Aorta (tissue), 5 donors: ENCODE measurements around the gene CCHCR1. TPM values are rescaled to one million over a fixed set of nuclear protein-coding genes. Genes with fewer than 3 reads are reported as not detected.

Experiments used
- ATAC-seq: fragments of 200-7000 bp; cut with Tn5 transposase; one replicate; pipeline ENCODE4 v1.9.1; 2022; ENCODE audit warnings: moderate library complexity; ENCODE audit not compliant: low FRiP score
- DNase-seq, 2 donors: peaks; one replicate each; pipeline ENCODE4 v3.0.0-alpha.2; 2020
- H3K27ac ChIP-seq, 2 donors: one replicate each; pipeline ENCODE4 v1.5.1; 2013; ENCODE audit warnings: low read length in 2 of 2, mild to moderate bottlenecking in 2 of 2, moderate library complexity in 2 of 2, control low read depth in 1 of 2, inconsistent platforms in 1 of 2, low read depth in 1 of 2
- H3K27me3 ChIP-seq, 2 donors: one replicate each; pipeline ENCODE4 v1.6.1; 2013; ENCODE audit warnings: control low read depth in 1 of 2, low read length in 1 of 2, mild to moderate bottlenecking in 1 of 2, moderate library complexity in 1 of 2; ENCODE audit not compliant: insufficient read depth in 2 of 2, control insufficient read depth in 1 of 2
- H3K36me3 ChIP-seq, 2 donors: one replicate each; pipeline ENCODE4 v1.6.1; 2013; ENCODE audit warnings: control low read depth in 1 of 2, low read length in 1 of 2, mild to moderate bottlenecking in 1 of 2; ENCODE audit not compliant: insufficient read depth in 2 of 2, control insufficient read depth in 1 of 2
- H3K4me1 ChIP-seq, 2 donors: one replicate each; pipeline ENCODE4 v1.6.1; 2013; ENCODE audit warnings: low read length in 2 of 2, control low read depth in 1 of 2, mild to moderate bottlenecking in 1 of 2, moderate library complexity in 1 of 2; ENCODE audit not compliant: insufficient read depth in 2 of 2, control insufficient read depth in 1 of 2
- H3K4me3 ChIP-seq, 2 donors: one replicate each; pipeline ENCODE4 v1.5.1; 2013; ENCODE audit warnings: low read length in 2 of 2, control low read depth in 1 of 2, mild to moderate bottlenecking in 1 of 2
- H3K9me3 ChIP-seq: one replicate; pipeline ENCODE4 v1.6.1; 2013; ENCODE audit warnings: mild to moderate bottlenecking, low read length; ENCODE audit not compliant: control insufficient read depth
- WGBS, 2 donors: extraction: QIAGEN DNeasy Blood & Tissue Kit; methylation state at CpG; one replicate each; pipeline ENCODE4 v1.1.7; 2013; 5-methylcytosine and 5-hydroxymethylcytosine counted together
- intact Hi-C, 2 donors: fragments of 100-400 bp; cut with DNase I; formaldehyde crosslinking; loops; one replicate each; pipeline versions ENCODE4 v1.14.2 to v1.15.0; 2022
- polyA plus RNA-seq, 2 donors: library from polyadenylated mRNA; stranded (reverse); fragments of 200-250 nt; gene quantifications; one replicate each; pipeline ENCODE4 v1.2.3, GENCODE V29; 2013
- total RNA-seq, 2 donors: library from RNA; stranded (reverse); fragmentation: NEBNext Ultra II Directional; extraction: Animal tissue kit (Norgen Biotek cat#: 25700); gene quantifications; one replicate each; pipeline ENCODE4 v1.2.1, GENCODE V29; 2021
- donor health status: healthy with polysubstance abuse.
- donor health status: Bipolar disorder and iron deficiency.
- donor health status: DM: no; HTN: no; CAD: no.
- donor health status: DM: no; HTN: no; CAD: no.
- donor health status: DM: yes; HTN: yes; CAD: no.

Gene CCHCR1
- total and polyA plus RNA-seq, 4 donors = 7.0 to 23.2 (median 17.5) TPM

GRCh38 chr6:31111712-31112111 is 45.9 kb downstream of the CCHCR1 start:
- 92 to 93% methylated on average over 13 of the region's 13 CpGs for WGBS, 2 donors
- H3K27me3 ChIP-seq = no peaks in the 10 kb centered on the region
- intact Hi-C loops = no loop called here

DNA sequence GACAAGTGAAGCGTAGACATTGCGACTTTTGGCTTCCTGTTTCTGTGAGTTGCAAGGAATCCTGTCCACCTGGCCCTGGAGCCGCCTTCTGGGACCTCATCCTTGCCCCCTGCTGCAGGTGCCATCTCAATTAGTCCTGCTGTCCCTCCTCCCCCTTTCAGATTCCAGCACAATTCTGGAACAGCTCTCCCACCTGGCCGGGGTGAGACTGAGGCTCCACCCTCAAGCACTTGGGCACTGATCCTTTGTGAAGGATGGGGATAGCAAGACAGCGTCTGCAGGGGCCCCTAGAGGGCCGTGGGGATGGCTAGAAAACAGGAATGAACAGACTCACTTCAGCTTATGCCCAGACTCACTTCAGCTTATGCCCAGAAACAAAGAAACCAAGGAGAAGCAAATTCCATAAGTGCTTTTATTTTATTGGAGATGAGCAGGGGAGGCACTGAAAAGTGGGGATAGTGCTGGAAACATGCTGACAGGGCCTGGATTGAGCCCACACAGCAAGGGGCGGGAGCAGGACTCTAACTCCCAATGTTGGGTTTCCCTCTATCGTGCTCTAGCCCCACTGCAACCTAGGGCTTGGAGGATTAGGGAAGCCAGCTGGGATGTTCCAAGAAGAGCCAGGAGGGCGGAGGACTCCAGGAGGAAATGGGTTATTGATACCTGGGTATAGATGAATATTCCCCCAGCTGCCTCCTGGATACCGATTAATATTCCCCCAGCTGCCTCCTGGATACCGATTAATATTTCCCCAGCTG is 46.6 kb downstream of the CCHCR1 start:
- no peaks in the 10 kb centered on the region for H3K27me3 ChIP-seq
- ATAC-seq = no peak
- DNase-seq = peak in 1 of 2 donors; percentile 27
- WGBS, 2 donors = 85 to 86% methylated on average over 11 of the region's 11 CpGs
- no peak overlapping the region for H3K27ac ChIP-seq
- H3K36me3 ChIP-seq = no peaks in the 10 kb centered on the region
- peaks cover 0 to 7% of the 10 kb centered on the region in 2 donors for H3K4me1 ChIP-seq
- no peak overlapping the region for H3K4me3 ChIP-seq
- H3K9me3 ChIP-seq = no peaks in the 10 kb centered on the region
- intact Hi-C loops = no loop called here

More at GRCh38 chr6:31111712-31112111, 45.9 kb downstream of the CCHCR1 start:
- ATAC-seq = no peak
- H3K4me1 ChIP-seq = peaks cover 0 to 7% of the 10 kb centered on the region in 2 donors
- no peak overlapping the region for H3K4me3 ChIP-seq
- no peak overlapping the region for H3K27ac ChIP-seq
- no peaks in the 10 kb centered on the region for H3K9me3 ChIP-seq
- no peaks in the 10 kb centered on the region for H3K36me3 ChIP-seq
- no peak for DNase-seq

DNA sequence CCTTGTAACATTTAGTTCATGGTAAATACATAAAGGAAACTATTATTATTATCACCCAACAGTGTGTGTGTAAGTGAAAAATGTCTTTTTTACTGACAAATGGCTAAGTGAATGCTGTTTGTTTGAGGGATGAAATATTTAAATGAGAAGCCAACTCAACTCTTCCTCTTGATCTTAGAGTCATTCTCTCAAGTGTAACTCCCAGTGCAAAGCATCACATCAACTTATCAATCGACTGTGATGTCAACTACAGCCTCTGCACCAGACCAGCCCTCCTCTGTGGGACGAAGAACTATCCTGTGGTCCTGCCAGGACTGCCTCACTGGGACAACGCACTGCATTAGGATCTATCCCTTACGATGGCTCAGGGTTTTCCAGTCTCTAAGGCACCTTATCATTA is 50.5 kb downstream of the CCHCR1 start:
- Histone ChIP-seq H3K4me3 (no peak overlapping the region), H3K9me3 (no peaks in the 10 kb centered on the region), H3K36me3 (no peaks in the 10 kb centered on the region), H3K4me1 (no peaks in the 10 kb centered on the region), H3K27ac (no peak overlapping the region), H3K27me3 (no peaks in the 10 kb centered on the region)
- ATAC-seq (no peak), DNase-seq (peak in 1 of 2 donors; percentile 7)
- intact Hi-C loops = no loop called here
- 56 to 58% methylated on average over 4 of the region's 4 CpGs for WGBS, 2 donors

DNA sequence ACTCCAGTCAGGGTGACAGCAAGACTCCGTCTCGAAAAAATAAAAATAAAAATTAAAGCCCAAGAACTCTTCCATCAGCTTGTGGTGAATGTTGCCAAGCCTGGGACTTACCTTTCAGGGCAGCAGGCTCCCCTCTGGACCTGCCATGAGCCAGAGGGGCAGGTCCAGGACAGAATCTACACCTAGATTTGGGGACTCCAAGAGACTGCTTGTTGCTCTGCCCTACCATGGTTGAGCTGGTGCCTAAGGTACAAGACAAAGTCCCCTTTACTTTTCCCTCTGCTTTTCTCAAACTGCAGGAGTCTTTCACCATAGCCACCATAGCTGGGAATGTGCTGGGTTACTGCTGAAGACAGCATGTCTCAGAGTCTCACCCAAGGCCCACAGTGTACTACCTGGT is 54.5 kb downstream of the CCHCR1 start:
- H3K4me1 ChIP-seq = no peaks in the 10 kb centered on the region
- WGBS, 2 donors = 98 to 100% methylated on average over 2 of the region's 2 CpGs
- no peaks in the 10 kb centered on the region for H3K9me3 ChIP-seq
- DNase-seq (peak in 1 of 2 donors; percentile 3), ATAC-seq (no peak)
- no peak overlapping the region for H3K27ac ChIP-seq
- intact Hi-C loops = no loop called here
- no peaks in the 10 kb centered on the region for H3K36me3 ChIP-seq
- no peaks in the 10 kb centered on the region for H3K27me3 ChIP-seq
- H3K4me3 ChIP-seq = no peak overlapping the region

DNA sequence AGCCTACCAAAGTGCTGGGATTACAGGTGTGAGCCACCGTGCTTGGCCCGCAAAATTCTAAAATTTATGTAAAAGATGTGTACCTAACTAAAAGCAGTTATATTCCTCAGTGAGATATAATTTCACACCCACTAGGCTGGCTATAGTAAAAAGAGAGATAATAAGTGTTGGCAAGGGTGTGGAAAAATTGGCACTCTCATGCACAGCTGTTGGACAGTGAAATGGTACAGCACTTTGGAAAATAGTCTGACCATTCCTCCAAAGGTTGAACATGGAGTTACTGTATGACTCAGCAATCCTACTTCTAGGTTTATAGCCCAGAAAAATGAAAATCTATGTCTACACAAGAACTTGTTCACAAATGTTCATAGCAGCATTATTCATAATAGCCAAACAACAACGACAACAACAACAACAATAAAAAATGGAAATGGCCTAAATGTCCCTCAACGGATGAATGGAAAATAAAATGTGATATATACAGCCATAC is 59.1 kb downstream of the CCHCR1 start:
- Histone ChIP-seq H3K4me3 (no peak overlapping the region), H3K9me3 (no peaks in the 10 kb centered on the region), H3K27ac (no peak overlapping the region), H3K27me3 (no peaks in the 10 kb centered on the region), H3K36me3 (no peaks in the 10 kb centered on the region), H3K4me1 (no peaks in the 10 kb centered on the region)
- intact Hi-C loops = no loop called here
- ATAC-seq = no peak
- 88 to 90% methylated on average over 4 of the region's 4 CpGs for WGBS, 2 donors
- DNase-seq = no peak

- Histone ChIP-seq H3K4me1 (no peaks in the 10 kb centered on the region), H3K27me3 (no peaks in the 10 kb centered on the region), H3K4me3 (no peak overlapping the region), H3K36me3 (no peaks in the 10 kb centered on the region), H3K27ac (no peak overlapping the region), H3K9me3 (no peaks in the 10 kb centered on the region)
- intact Hi-C loops = no loop called here
- 80 to 91% methylated on average over 5 of the region's 5 CpGs for WGBS, 2 donors
- ATAC-seq (no peak), DNase-seq (no peak)
Measured at GRCh38 chr6:31096656-31097055, 60.9 kb downstream of the CCHCR1 start.

DNA sequence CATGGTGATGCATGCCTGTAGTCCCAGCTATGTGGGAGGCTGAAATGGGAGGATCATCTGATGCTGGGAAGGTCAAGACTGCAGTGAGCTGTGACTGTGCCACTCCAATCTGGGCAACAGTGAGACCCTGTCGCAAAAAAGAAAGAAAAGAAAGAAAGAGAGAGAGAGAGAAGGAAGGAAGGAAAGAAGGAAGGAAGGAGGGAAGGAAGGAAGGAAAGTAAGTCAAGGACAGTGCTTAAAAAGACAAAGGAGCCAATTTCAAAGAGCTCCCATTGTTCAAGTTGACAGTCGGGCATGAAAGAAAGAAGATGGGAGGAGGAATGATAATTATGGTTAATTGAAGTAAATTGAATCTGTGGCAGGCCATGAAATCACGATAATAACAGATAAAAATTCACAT is 61.4 kb downstream of the CCHCR1 start:
- no peak for DNase-seq
- Histone ChIP-seq H3K9me3 (no peaks in the 10 kb centered on the region), H3K4me3 (no peak overlapping the region), H3K36me3 (no peaks in the 10 kb centered on the region), H3K27me3 (no peaks in the 10 kb centered on the region), H3K4me1 (no peaks in the 10 kb centered on the region), H3K27ac (no peak overlapping the region)
- intact Hi-C loops = no loop called here
- WGBS, 2 donors = 88 to 94% methylated on average over 3 of the region's 3 CpGs
- ATAC-seq = no peak

- Histone ChIP-seq H3K4me1 (no peaks in the 10 kb centered on the region), H3K36me3 (no peaks in the 10 kb centered on the region), H3K27ac (no peak overlapping the region), H3K27me3 (no peaks in the 10 kb centered on the region), H3K4me3 (no peak overlapping the region), H3K9me3 (no peaks in the 10 kb centered on the region)
- intact Hi-C loops = no loop called here
- DNase-seq (no peak), ATAC-seq (peak; percentile 29)
- 62 to 64% methylated on average over 3 of the region's 3 CpGs for WGBS, 2 donors
Measured at GRCh38 chr6:31094389-31094881, 63.2 kb downstream of the CCHCR1 start.
